ENCODE results near the gene PRR35.

PRR35 gene

DNA sequence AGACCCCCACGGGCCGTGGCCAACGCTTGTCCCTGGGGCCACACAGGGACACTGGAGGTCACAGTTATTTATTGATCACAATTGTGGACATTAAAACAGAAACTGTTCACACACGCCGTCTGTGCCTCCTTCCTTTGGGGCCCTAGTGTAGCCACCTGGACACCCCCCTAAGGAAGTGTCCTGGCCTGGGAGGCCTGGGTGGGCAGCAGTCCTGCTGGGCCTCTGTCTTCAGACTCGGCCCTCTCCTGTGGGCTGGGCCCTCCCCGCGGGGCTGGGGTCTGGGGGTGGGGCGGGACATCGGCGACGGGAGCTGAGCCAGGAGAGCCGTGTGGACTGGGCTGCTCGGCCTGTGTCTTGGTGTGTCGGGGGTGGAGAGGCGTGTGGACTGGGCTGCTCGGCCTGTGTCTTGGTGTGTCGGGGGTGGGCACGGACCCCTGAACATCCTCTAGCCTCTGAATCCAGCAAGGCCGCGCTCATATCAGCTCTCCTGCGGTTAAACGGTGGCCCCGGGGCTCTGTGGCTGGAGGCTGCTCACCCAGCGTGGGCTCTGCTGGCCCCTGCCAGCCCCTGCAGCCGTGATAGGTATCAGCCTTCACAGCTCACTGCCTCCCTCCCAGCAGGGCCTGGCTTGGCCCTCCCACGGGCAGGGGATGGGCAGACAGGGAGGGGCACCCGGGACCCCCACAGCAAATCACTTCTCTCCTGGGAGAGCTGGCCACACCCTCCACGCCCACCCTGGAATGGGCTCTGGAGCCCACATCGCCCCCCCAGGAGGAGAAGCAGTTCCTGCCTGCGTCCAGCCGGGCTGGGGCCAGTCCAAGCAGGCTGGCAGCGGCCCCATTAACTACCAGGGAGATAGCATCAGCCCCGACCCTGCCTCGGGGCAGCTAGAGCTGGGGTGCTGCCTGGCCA, 5.5 kb downstream of the PRR35 start:
- DNase-seq: no peak

DNA sequence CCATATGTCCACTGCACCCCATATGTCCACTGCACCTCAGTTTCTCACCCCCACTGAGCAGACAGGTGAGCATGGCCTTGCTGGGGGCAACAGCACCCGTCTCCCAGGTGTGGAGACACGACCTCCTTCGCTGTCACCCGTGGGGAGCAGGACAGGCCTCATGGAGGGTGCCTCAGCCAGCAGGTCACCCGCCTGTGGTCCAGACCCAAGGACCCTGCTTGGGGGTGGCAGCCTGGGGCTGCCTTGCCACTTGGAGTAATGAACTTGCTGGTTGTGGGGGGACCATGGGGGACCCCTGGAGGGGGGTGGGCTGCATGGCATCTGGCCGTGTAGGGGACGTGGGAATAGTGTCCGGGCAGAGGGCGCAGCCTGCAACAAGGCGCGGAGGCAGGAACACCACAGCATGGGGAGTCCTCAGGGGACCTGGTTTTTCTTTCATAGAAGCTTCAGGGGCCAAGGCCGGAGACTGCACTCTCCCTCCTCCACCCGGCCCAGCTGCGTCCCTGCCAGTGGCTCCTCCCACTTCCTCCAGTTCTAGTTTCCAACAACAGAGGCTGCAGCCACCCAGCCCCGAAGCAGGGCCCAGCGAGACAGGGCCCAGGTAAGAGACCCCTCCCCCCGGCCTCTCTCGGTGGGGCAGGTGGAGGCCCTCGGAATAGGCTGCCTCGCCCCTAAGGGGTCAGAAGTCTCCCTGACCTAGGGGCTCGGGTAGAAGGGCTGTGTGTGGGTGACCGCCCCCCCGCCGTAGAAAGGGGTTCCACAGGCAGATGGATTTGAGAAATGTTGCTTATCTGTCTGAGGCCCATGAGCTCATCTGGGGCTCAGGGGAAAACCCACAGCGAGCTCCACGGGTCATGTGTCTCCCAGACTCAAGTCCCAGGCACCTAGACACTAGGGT, 6.5 kb downstream of the PRR35 start, which contains the start of gene NHLRC4:
Gene NHLRC4 (plus strand): TSS at position 531 of the 898 bp plus-strand sequence. CDS start 1,043 bp downstream, outside the sequence.
- peak; percentile 33 for DNase-seq

DNA sequence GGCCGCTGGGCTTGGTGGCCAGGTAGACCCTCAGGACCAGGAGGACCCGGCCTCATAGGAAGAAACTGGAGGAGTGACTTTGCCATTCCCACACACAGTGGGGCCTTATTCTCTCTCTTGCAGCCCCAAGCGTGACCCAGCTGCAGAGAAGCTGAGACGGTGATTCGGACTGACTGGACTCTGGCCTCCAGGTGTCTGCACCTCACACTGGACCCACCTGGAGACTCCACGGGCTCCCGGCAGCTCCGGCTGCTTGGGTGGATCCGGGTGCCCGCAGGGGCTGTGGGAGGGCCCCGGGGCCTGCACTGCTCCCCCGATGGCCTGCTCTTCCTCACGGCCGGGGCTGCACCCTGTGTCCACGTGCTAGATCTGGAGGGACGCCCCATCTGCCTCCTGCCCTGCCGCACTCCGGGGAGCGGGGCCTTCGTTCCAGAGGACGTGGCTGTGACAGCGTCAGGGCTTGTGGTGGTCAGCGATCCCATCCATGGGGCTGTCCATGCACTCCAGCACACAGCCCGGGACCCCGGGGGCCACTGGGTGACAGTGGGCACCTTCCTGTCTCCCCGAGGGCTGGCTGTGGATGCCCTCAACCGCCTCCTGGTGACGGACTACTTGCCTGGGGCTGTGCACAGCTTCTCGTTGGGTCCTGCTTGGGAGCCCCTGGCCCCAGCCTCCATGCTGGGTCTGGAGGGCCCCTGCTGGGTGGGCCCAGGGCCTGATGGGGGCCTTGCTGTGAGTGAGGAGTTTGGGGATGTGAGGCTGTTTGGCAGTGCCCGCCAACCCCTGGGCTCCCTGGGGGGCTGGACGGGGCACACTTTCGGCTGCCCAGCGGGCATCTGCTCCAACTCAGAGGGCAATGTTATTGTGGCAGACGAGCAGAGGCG, 7.4 kb downstream of the PRR35 start:
- no peak for DNase-seq

DNA sequence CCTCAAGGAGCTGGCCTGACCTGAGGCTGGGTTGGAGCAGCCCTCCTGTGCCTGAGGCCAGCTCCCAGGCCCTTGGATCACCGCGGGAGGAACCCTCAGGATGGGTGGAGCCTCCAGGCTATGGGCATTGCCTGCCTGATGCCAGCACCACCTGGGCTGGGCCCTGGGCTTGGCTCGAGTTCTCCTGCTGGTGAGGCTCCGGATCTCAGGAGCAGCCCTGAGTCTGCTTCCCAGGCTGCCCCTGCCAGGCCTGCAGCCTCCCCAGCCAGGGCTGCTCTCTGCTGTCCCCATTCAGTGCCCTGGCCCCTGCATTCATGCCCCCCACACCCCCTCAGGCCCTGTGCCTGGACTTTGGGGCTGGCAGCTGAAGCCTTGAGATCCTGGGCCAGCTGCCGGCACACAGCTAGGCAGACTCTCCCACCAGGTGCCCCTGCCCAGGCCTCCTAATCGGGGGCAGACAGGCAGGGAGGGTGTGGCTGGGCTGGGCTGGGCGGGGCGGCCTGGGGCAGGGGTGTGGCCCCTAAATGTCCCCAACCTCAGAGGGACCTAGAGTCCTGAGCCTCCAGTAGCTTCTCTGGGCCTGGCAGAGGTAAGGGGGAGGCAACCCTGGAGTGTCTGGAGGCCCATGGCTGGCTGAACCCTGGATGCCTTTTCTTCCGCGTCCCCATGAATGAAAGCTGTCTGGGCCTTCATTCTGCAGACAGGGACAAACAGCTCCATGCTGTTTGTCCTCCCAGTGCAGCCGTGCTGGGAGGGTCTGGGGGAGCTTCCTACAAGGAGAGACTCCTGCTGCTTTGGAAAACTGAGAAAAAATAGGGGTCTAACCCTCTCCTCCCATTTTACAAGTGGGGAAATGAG, 8.4 kb downstream of the PRR35 start:
- DNase-seq: no peak

DNA sequence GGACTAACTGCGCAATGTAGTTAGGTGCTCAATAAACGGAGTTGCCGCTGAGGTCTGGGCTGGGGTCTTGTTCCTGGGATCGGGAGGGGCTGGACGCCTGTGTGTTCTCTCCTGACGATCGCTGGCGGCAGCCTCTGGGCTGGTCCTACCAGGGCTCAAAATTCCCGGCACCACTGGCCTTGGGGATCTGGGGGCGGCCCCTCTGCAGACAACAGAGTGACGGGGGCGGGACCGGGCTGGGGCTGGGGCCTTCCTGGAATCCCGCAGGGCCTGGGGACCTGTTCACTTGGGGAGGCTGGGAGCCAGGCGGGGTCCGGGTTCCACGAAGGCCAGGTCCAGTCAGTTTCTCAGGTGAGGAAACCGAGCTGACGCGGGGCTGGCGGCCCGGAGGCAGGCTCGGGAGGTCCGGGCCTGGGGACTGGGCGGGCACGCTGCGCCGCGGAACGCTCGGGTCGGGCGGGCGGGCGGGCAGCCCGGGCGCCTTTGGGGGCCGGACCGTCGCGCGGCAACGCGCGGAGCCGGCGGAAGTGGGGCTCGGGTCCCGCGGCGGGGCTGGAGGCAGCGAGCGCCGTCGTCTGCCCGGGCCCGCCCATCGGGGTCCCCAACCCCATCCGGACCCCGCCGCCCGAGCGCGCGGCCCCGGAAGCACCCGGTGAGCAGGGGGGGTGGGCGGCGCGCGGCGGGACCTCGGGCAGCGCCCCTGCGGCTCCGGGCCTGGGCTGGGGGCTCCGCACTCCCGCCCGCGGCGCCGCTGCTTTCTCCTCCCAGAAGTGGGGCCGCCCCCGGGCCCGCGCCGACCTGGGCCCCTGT, 9.5 kb downstream of the PRR35 start, which contains the start of gene PIGQ:
Gene PIGQ (plus strand): TSS at position 524 of the 810 bp plus-strand sequence. CDS start 4,107 bp downstream, outside the sequence.
- DNase-seq: peak; percentile 62

DNA sequence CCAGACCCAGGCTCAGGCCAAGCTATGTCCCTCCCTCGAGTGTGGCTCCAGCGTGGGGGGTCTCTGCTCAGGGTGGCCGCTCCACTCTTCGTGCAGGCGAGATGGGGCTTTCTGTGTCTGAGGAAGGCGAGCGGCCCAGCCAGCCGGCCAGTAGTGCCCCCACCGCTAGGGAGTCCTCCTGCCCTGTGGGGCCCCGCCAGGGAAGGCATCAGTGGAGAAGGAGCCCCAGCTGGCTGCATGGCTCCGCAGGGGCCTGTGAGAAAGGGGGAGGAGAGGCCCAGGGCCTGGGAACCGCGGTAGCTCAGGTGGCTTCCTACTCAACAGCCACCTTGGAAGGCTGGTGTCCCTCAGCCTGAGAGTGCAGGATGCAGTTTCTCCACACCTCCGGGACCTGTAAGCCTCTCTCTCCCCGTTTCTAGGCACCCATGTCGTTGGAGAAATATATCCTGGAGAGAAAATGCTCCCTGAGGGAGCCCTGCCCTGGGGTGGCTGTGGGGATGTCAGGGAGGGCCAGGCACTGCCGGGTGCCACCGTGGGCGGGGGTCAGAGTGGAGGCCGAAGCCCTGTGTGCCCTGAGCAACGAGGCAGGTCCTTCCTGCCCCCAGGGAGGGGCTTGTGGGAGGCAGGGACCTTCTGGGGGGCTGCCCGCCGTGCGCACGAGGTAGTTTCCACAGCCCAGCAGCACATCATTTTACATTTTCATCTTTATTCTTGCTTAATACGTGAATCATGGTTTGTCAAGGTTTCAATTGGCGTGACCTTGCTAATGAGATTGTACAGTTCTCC, 12.9 kb downstream of the PRR35 start:
- no peak for DNase-seq

DNA sequence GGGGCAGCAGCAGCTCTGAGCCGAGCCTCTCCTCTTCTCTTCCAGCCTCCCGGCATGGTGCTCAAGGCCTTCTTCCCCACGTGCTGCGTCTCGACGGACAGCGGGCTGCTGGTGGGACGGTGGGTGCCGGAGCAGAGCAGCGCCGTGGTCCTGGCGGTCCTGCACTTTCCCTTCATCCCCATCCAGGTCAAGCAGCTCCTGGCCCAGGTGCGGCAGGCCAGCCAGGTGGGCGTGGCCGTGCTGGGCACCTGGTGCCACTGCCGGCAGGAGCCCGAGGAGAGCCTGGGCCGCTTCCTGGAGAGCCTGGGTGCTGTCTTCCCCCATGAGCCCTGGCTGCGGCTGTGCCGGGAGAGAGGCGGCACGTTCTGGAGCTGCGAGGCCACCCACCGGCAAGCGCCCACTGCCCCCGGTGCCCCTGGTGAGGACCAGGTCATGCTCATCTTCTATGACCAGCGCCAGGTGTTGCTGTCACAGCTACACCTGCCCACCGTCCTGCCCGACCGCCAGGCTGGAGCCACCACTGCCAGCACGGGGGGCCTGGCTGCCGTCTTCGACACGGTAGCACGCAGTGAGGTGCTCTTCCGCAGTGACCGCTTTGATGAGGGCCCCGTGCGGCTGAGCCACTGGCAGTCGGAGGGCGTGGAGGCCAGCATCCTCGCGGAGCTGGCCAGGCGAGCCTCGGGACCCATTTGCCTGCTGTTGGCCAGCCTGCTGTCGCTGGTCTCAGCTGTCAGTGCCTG, 14.0 kb downstream of the PRR35 start:
- DNase-seq: no peak

DNA sequence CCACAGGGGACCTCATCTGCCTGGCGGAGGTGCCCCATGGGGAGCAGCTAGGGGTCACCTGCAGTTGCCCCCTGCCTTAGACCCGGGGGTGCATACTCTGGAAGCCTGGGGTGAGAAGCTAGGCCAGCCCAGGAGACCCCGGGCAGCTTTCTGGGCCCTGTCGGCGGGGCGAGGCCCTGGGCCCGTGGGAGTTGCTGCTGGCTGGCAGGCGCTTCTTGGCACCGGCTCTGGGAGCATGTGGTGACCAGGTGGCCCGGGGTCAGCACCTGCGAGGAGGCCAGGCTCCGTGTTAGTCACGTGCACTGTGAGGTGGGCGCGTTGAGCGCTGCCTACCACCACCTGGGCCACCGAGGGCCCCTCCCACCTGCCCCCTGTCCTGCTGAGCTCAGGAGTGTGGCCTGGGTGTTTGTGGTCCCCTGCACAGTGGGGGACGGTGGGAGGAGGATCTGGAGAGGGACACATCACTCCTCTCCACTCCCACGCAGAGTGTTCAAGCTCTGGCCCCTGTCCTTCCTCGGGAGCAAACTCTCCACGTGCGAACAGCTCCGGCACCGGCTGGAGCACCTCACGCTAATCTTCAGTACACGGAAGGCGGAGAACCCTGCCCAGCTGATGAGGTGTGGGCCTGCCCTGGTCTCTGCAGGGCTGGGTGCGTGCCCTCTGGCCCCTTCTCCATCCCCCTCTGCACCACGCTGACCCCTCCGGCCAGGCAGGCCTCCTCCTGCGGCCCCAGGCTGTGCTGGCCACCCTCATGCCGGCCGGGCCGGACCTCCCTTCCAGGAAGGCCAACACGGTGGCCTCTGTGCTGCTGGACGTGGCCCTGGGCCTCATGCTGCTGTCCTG, 15.4 kb downstream of the PRR35 start:
- DNase-seq: no peak

DNA sequence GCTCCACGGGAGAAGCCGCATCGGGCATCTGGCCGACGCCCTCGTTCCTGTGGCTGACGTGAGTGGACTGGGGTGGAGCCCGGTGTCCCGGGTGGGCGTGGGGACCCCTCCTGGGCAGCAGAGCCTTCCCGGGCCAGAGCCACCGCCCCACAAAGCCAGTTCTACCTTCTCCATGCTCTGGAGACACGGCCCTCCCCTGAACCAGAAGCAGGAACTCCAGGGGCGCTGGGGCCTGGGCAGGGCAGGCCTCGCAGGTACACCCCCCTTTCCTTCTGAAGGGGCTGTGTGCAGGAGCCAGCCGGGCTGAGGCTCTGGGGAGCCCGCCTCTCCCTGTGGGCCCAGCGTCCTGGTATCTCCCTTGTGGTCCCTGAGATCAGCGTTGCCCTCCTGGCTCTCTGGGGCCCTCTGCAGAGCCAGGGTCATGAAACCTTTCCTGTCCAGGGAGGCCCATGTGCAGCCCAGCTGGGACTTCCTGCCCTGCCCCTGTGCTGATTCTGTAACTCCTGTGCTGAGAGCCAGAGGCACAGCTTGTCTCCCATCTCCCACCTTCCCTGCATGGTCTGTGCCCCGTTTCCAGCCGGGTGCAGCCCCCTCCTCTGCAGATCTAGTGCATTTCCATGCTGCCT, 16.1 kb downstream of the PRR35 start:
- DNase-seq: no peak

DNA sequence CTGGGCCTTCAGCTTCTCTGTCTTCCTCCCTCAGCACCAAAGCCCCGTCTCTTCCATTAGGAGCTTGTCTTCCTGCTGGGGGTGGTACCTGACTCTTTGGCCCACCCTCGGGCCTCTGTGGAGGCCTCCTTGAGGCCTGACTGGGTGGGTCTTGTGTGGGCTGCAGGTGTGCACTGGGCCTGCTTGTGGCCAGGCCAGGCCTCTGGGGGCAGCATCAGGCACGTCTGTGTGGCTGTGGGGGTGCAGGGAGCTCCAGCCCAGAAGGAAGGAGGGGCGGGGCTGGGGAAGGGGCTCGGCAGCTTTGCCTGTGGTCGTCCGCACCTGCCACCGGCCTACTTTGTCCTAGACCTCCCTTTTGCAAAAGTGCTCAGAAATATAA, 16.6 kb downstream of the PRR35 start:
- no peak for DNase-seq

DNA sequence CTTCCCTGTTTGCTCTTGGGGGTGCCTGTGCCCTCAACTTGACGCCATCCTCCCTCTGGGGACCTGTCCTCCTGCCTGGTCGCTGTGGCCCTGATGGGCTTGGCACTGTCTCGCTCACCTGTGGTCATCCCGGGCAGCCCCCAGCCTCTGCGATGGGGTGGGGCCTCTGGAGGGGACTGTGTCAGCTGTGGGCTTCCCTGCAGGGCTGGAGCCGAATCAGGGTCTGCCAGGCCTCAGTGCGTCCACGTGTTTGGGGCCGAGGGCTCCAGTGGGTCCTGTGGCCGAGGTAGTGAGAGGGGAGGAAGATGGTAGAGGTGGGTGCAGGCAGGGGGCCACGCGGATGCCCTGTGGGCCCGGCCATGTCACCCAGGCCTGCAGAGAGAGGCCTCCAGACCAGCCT, 17.6 kb downstream of the PRR35 start:
- DNase-seq: no peak

DNA sequence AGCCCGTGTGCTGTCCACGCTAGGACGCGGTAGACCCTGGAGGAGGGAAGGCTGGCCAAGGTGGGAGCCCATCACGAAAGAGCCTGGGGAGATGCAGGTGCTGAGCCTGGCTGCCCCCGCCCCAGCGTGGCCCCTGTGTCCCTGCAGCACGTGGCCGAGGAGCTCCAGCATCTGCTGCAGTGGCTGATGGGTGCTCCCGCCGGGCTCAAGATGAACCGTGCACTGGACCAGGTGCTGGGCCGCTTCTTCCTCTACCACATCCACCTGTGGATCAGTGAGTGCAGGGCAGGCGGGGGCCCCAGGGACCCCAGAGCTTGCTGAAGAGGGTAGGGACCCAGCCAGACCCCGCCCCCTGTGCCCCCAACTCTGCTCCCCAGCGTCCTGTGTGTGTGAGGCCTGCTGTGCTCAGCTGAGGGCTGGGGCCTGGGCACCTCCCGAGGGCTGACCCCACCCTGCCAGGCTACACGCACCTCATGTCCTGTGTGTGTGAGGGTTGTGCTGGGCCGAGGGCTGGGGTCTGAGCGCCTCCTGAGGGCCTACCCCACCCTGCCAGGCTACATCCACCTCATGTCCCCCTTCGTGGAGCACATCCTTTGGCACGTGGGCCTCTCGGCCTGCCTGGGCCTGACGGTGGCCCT, 18.2 kb downstream of the PRR35 start:
- no peak for DNase-seq

DNA sequence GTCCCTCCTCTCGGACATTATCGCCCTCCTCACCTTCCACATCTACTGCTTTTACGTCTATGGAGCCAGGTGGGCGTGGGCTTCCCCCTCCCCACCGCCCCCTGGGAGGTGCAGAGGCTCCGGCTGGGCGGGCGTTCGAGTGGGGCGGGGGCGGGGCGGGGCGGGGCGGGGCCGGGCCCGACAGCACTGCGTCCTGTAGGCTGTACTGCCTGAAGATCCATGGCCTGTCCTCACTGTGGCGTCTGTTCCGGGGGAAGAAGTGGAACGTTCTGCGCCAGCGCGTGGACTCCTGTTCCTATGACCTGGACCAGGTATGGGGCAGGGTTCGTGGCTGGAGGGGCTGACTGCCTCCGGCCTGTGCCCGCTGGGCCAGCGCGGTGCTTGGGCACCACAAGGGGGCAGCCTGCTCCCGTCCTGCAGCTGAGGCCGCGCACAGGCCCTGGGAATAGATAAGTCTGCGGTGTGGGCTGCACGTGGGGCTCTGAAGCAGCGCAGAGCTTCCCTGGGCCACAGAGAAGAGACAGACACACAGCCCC, 18.7 kb downstream of the PRR35 start:
- peak; percentile 61 for DNase-seq

DNA sequence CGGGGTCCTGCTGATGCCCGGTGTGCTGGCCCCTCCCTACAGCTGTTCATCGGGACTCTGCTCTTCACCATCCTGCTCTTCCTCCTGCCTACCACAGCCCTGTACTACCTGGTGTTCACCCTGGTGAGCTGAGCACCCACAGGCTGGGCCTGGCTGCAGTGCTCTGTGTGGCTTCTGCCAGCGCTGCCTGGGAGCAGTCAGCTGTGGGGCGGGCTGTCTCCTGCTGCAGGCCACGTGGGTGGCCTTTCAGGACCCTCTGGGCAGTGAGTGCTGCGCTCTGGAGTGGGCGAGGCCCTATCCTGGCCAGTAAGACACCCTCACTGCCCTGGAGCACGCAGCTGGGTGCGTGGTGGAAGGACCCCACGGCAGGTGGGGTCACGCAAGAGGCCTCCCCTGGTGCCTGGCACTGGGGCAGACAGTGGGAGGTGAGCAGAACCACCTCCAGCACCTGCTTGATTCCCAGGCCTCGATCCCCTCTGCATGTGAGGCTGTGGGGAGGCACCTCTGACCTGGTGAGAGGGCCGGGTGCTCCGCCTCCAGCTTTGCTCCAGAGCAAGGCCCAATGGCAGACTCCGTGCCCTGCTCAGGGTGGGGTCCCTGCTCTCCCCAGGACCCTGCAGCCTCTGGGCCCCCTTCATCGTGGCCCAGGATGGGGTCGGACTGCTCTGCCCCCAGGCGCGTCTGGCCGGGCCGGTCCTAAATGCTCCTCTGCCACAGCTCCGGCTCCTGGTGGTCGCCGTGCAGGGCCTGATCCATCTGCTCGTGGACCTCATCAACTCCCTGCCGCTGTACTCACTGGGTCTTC, 20.1 kb downstream of the PRR35 start:
- no peak for DNase-seq

DNA sequence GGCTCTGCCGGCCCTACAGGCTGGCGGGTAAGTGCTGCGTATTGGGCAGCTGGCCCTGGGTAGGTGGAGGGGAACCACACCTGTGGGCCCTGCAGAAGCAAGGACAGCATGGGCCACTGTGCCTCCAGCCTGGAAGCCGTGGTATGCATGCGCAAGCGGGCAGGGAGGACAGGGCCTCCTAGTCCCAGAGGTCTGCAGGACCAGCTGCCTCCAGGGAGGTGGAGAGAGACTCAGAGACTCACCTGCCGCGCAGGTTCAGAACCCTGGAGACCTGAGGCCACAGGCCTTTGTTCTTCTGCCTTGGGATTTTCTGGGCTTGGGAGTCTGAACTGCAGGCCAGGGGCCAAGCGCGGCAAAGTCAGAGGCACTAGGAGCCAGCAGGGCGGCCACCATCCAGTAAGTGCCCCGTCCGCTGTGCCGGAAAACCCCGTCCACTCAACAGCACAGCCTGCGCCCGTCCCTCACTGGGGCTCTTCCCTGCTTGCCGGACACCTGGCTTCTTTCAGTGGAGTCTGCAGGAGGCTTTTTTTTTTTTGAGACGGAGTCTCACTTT, 20.8 kb downstream of the PRR35 start:
- no peak for DNase-seq

DNA sequence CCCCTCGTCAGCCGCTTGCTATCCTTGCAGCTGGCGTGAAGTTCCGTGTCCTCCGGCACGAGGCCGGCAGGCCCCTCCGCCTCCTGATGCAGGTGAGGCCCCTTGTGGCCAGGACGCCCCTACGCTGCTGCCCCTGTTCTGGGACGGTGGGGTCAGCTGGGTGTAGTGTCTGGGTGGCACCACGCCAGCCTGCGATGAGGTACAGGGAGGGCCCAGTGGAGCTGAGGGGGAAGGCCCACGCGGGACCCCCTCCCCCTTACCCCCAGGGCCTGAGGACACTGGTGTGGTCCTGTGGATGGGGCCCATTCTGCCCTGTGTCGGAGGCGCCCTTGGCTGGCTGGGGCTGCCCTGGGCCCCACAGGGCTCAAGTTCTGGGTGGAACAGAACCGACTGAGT, 22.0 kb downstream of the PRR35 start:
- DNase-seq: no peak

Data from stimulated activated CD4-positive, alpha-beta T cell treated with anti-CD3 and anti-CD28 coated beads, Interleukin-12 subunit alpha, Interleukin-12 subunit beta, amount 100 ng/mL, for 4 hours (primary cell).